H1 (cell line): Measurements from ENCODE around the gene DPEP2. TPM values are rescaled to one million over a fixed set of nuclear protein-coding genes. Genes with fewer than 3 reads are reported as not detected.

Source experiments
- CTCF ChIA-PET: fragments of 300-600 bp; sonication (Branson Sonifier 250); formaldehyde crosslinking; loops from one replicate; lab custom pipeline; 2021; ENCODE audit not compliant: partially characterized antibody; lab: Charles Lee
- POLR2A ChIA-PET: fragments of 300-600 bp; sonication (Branson Sonifier 250); formaldehyde crosslinking; loops from one replicate; lab custom pipeline; 2021; ENCODE audit warnings: inconsistent platforms; ENCODE audit not compliant: partially characterized antibody; lab: Charles Lee
- DNase-seq, 2 experiments: peaks; one replicate each; pipeline versions ENCODE4 v3.0.0 to v3.0.0-alpha.2; 2010 to 2022; ENCODE audit warnings: low spot score in 2 of 2, low read depth in 1 of 2, mixed read lengths in 1 of 2
- FAIRE-seq: peaks from 2 replicates; lab custom pipeline; 2011; peaks lifted over from hg19 to GRCh38; lab: Jason Lieb, UNC
- H2AFZ ChIP-seq: 2 replicates; pipeline ENCODE4 v1.8.1; 2012; ENCODE audit warnings: low read length, inconsistent platforms
- H2AK5ac ChIP-seq: 2 replicates; pipeline ENCODE4 v1.6.1; 2013; ENCODE audit warnings: low read depth, low read length
- H2BK120ac ChIP-seq: replicated peaks from 2 replicates; pipeline ENCODE3; 2013; ENCODE audit warnings: low read depth, low read length, inconsistent platforms
- H2BK12ac ChIP-seq: 2 replicates; pipeline ENCODE4 v1.6.1; 2013; ENCODE audit warnings: low read depth, low read length
- H2BK15ac ChIP-seq: 2 replicates; pipeline ENCODE4 v1.6.1; 2013; ENCODE audit warnings: low read length
- H2BK20ac ChIP-seq: 2 replicates; pipeline ENCODE4 v1.6.1; 2013; ENCODE audit warnings: low read length
- H2BK5ac ChIP-seq: 2 replicates; pipeline ENCODE4 v1.6.1; 2013; ENCODE audit warnings: low read depth, low read length
- H3K14ac ChIP-seq: 2 replicates; pipeline ENCODE4 v1.6.1; 2013; ENCODE audit warnings: inconsistent platforms; ENCODE audit not compliant: insufficient read length
- H3K18ac ChIP-seq: 2 replicates; pipeline ENCODE4 v1.6.1; 2013; ENCODE audit warnings: low read length; ENCODE audit errors: extremely low read depth
- H3K23ac ChIP-seq: 2 replicates; pipeline ENCODE4 v1.6.1; 2013; ENCODE audit warnings: inconsistent platforms; ENCODE audit not compliant: insufficient read length
- H3K23me2 ChIP-seq: 2 replicates; pipeline ENCODE4 v1.6.1; 2013; ENCODE audit warnings: low read depth, low read length
- H3K27ac ChIP-seq: 2 replicates; pipeline ENCODE4 v1.6.1; 2011; ENCODE audit warnings: low read depth, low read length, inconsistent platforms
- H3K27me3 ChIP-seq, 4 experiments: replicated peaks in 1 of 4; 1 replicate in 1 of 4; 2 replicates in 3 of 4; pipeline versions ENCODE4 v1.6.1 to v1.8.1; 2011 to 2013; ENCODE audit warnings: low read length in 3 of 4, mild to moderate bottlenecking in 3 of 4, inconsistent platforms in 2 of 4, mixed read lengths in 2 of 4, moderate library complexity in 1 of 4; ENCODE audit not compliant: control insufficient read depth in 3 of 4, insufficient read depth in 3 of 4; ENCODE audit errors: extremely low read depth in 1 of 4
- H3K36me3 ChIP-seq, 4 experiments: 2 replicates each; pipeline versions ENCODE4 v1.6.1 to v1.8.1; 2011 to 2013; ENCODE audit warnings: mild to moderate bottlenecking in 4 of 4, low read length in 3 of 4, moderate library complexity in 2 of 4, control low read depth in 1 of 4, inconsistent platforms in 1 of 4; ENCODE audit not compliant: insufficient read depth in 4 of 4, control insufficient read depth in 2 of 4
- H3K4ac ChIP-seq: replicated peaks from 2 replicates; pipeline ENCODE3; 2013; ENCODE audit warnings: low read length, low read depth, mixed read lengths, inconsistent platforms; ENCODE audit not compliant: insufficient read length
- H3K4me1 ChIP-seq, 4 experiments: replicated peaks in 1 of 4; 1 replicate in 1 of 4; 2 replicates in 3 of 4; pipeline versions ENCODE4 v1.6.1 to v1.8.1; 2011 to 2013; ENCODE audit warnings: low read length in 3 of 4, inconsistent platforms in 2 of 4, mixed read lengths in 1 of 4; ENCODE audit not compliant: insufficient read depth in 4 of 4, control insufficient read depth in 3 of 4
- H3K4me2 ChIP-seq, 2 experiments: 2 replicates each; pipeline versions ENCODE4 v1.6.1 to v1.8.1; 2011 to 2013; ENCODE audit warnings: low read depth in 2 of 2, low read length in 2 of 2, control low read depth in 1 of 2, inconsistent platforms in 1 of 2, mild to moderate bottlenecking in 1 of 2; ENCODE audit not compliant: insufficient read depth in 1 of 2
- H3K4me3 ChIP-seq, 4 experiments: fragments of 200-600, 300-600 bp in 1 of 4; sonication (generic), shearing (Covaris generic), sonication (Bioruptor Twin) in 1 of 4; 2 replicates each; pipeline versions ENCODE4 v1.5.1 to v1.8.1; 2011 to 2016; ENCODE audit warnings: low read length in 4 of 4, low read depth in 3 of 4, control low read depth in 2 of 4, inconsistent platforms in 2 of 4, mild to moderate bottlenecking in 2 of 4, mixed read lengths in 1 of 4, moderate library complexity in 1 of 4; ENCODE audit not compliant: insufficient read depth in 2 of 4; ENCODE audit errors: extremely low read depth in 1 of 4
- H3K56ac ChIP-seq: replicated peaks from 2 replicates; pipeline ENCODE3; 2013; ENCODE audit warnings: low read depth, mild to moderate bottlenecking, mixed read lengths, low read length, inconsistent platforms; ENCODE audit not compliant: insufficient read length
- H3K79me1 ChIP-seq: 2 replicates; pipeline ENCODE4 v1.6.1; 2013; ENCODE audit warnings: low read depth, low read length, control low read depth
- H3K79me2 ChIP-seq, 2 experiments: 2 replicates each; pipeline versions ENCODE4 v1.6.1 to v1.8.1; 2012 to 2013; ENCODE audit warnings: low read length in 2 of 2, mild to moderate bottlenecking in 2 of 2, inconsistent platforms in 1 of 2; ENCODE audit not compliant: insufficient read depth in 2 of 2, control insufficient read depth in 1 of 2
- H3K9ac ChIP-seq, 4 experiments: replicated peaks in 1 of 4; 1 replicate in 1 of 4; 2 replicates in 3 of 4; pipeline versions ENCODE4 v1.6.1 to v1.8.1; 2011 to 2013; ENCODE audit warnings: low read depth in 3 of 4, low read length in 3 of 4, control low read depth in 2 of 4, mild to moderate bottlenecking in 2 of 4, moderate library complexity in 2 of 4, inconsistent platforms in 1 of 4; ENCODE audit errors: extremely low read depth in 1 of 4
- H3K9me3 ChIP-seq, 2 experiments: 2 replicates each; pipeline versions ENCODE4 v1.6.1 to v1.8.1; 2012 to 2013; ENCODE audit warnings: mild to moderate bottlenecking in 2 of 2, moderate library complexity in 2 of 2, control low read depth in 1 of 2, inconsistent platforms in 1 of 2, low read depth in 1 of 2, low read length in 1 of 2, mixed read lengths in 1 of 2; ENCODE audit not compliant: insufficient read depth in 2 of 2
- H4K20me1 ChIP-seq, 2 experiments: replicated peaks in 1 of 2; 2 replicates each; pipeline versions ENCODE3 to v1.8.1; 2011 to 2013; ENCODE audit warnings: inconsistent platforms in 2 of 2, low read length in 2 of 2, mild to moderate bottlenecking in 1 of 2; ENCODE audit not compliant: insufficient read depth in 2 of 2, control insufficient read depth in 1 of 2
- H4K5ac ChIP-seq: 2 replicates; pipeline ENCODE4 v1.6.1; 2013; ENCODE audit warnings: low read length, low read depth, mixed read lengths, inconsistent platforms; ENCODE audit not compliant: insufficient read length
- H4K8ac ChIP-seq: 2 replicates; pipeline ENCODE4 v1.8.0; 2013; ENCODE audit warnings: mild to moderate bottlenecking, moderate library complexity, low read length, inconsistent platforms; ENCODE audit not compliant: insufficient read depth; ENCODE audit errors: extremely low read depth
- H4K91ac ChIP-seq: replicated peaks from 2 replicates; pipeline ENCODE3; 2013; ENCODE audit warnings: low read length, mixed read lengths, inconsistent platforms; ENCODE audit not compliant: insufficient read length
- BCL11A ChIP-seq, 2 experiments: IDR thresholded peaks; one replicate each; pipeline ENCODE4 v1.6.1; 2011; ENCODE audit warnings: low read depth in 2 of 2, low read length in 2 of 2, mild to moderate bottlenecking in 2 of 2
- CEBPB ChIP-seq: IDR thresholded peaks from 2 replicates; pipeline ENCODE4 v1.6.1; 2012; ENCODE audit warnings: low read depth, low read length
- CREB1 ChIP-seq: IDR thresholded peaks from 2 replicates; pipeline ENCODE4 v1.6.1; 2012; ENCODE audit warnings: inconsistent platforms
- EGR1 ChIP-seq: IDR thresholded peaks from 2 replicates; pipeline ENCODE4 v1.6.1; 2011; ENCODE audit warnings: low read depth, low read length, borderline replicate concordance
- HDAC6 ChIP-seq: IDR thresholded peaks from one replicate; pipeline ENCODE4 v1.7.1; 2012; ENCODE audit warnings: low read depth, mild to moderate bottlenecking, inconsistent platforms, low read length, moderate library complexity
- JUND ChIP-seq: IDR thresholded peaks from 2 replicates; pipeline ENCODE4 v1.6.1; 2011; ENCODE audit warnings: mild to moderate bottlenecking, improper control_type of control experiment, low read length
- PHF8 ChIP-seq: fragments of 200-600 bp; sonication (generic); conservative IDR thresholded peaks from 2 replicates; pipeline ENCODE4 v1.7.1; 2012; ENCODE audit warnings: low read depth, mild to moderate bottlenecking, inconsistent platforms, low read length, moderate library complexity
- RAD21 ChIP-seq, 2 experiments: IDR thresholded peaks in 1 of 2; conservative IDR thresholded peaks in 1 of 2; 2 replicates each; pipeline ENCODE4 v1.6.1; 2011; ENCODE audit warnings: low read depth in 2 of 2, low read length in 2 of 2, improper control_type of control experiment in 1 of 2, inconsistent platforms in 1 of 2, mild to moderate bottlenecking in 1 of 2, moderate library complexity in 1 of 2
- SP1 ChIP-seq: IDR thresholded peaks from 2 replicates; pipeline ENCODE4 v1.6.1; 2011; ENCODE audit warnings: low read depth, low read length
- WGBS, 2 experiments: shearing (Covaris generic) in 1 of 2; methylation state at CpG; one replicate each; pipeline versions ENCODE4 v1.1.6 to v1.1.7; 2013 to 2015; ENCODE audit warnings: low lambda C conversion rate in 2 of 2, mixed read lengths in 2 of 2, inconsistent platforms in 1 of 2, low coverage in 1 of 2, missing lambda C conversion rate in 1 of 2; ENCODE audit not compliant: insufficient replicate concordance in 2 of 2, insufficient coverage in 1 of 2, insufficient read length in 1 of 2; ENCODE audit errors: extremely low coverage in 1 of 2, missing lambda C conversion rate in 1 of 2; 5-methylcytosine and 5-hydroxymethylcytosine counted together
- polyA plus RNA-seq, 7 experiments: library from polyadenylated mRNA; depleted of rRNA in 3 of 7; stranded (reverse) in 5 of 7; unstranded in 2 of 7; fragments of >200 nt in 5 of 7; fragments of 200-250 nt in 2 of 7; gene quantifications; 1 replicate in 5 of 7; 2 replicates in 1 of 7; 4 replicates in 1 of 7; pipeline versions ENCODE4 v1.2.1 to v1.2.3, GENCODE V29; 2011 to 2013; ENCODE audit warnings: missing spikeins in 2 of 7, mixed read lengths in 2 of 7
- total RNA-seq: library from RNA; stranded (reverse); fragmentation: NEBNext Ultra II Directional; extraction: Animal tissue kit (Norgen Biotek cat#: 25700); gene quantifications from 2 replicates; pipeline ENCODE4 v1.2.1, GENCODE V29; 2021
- TF ChIP-seq, protein P1 (sequence below): IDR thresholded peaks from 2 replicates; pipeline ENCODE4 v1.6.1; 2012; ENCODE audit warnings: low read length, inconsistent platforms

DPEP2 gene
- total and polyA plus RNA-seq, 2 of the 8 experiments (the other 6 are each of a cell fraction or from before 2014, with no cell fraction given): not detected

DNA sequence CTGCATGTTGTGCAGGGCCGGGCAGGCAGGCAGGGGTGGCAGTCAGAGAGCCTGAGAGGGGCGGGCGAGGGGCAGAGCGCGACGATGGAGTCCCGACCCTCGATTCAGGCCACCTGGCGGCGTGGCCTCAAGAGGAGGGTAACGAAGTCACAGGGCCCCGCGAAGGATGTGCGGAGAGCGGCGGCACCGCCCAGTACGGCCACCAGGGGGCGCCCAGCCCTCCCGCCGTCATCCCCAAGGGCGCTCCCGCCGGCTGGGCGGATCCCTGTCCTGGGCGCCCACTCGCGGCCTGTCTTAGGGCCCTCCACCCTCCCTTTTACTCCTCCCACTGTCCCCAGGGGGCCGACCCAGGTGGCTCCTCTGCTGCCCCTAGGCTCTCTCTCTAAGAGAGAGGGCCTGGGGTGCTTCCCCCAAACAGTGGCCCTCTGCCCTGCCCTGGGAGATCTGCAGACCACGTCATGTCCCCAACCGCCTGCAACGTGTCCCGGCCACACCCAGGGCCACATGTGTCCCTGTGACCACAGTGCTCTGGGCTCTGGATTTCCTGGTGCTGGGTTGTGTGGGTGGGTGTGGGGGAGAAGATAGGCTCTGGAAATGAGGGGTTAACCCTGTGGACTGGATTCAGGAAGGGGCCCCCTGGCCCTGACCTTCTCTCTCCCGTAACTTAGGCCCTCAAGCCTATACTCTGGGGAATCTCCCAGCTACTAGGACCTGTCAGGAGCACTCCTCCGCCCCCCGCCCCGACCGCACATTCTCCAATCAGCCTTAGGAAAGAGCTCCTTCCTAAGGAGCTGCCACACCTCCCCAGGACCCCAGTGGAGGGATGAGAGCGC is 5.9 kb downstream of the DPEP2 start:
- WGBS, 2 experiments: 37% methylated on average over 25 of the region's 39 CpGs; no CpG with 5 or more reads in 1 of the 2 experiments
- Histone ChIP-seq H3K23me2 (no peaks in the 10 kb centered on the region; the same call in 1 of the 2 replicates), H4K8ac (peak overlapping the region; percentile 89; the same call in 1 of the 2 replicates), H2BK12ac (peak overlapping the region; percentile 62; the same call in 1 of the 2 replicates), H3K36me3 (no peaks in the 10 kb centered on the region), H3K9ac (no peak overlapping the region), H3K79me2 (no peaks in the 10 kb centered on the region), H2BK20ac (no peak overlapping the region), H2BK15ac (0 out of 2 replicates have a peak overlapping the region, but pooled peaks have one; percentile 46), H2AK5ac (no peak overlapping the region), H3K27me3 (peaks cover 0 to 12% (median 8%) of the 10 kb centered on the region in 4 experiments; a peak in 5 of 7 replicates), H3K56ac (no peak overlapping the region), H4K5ac (no peak overlapping the region), H4K91ac (no peak overlapping the region), H4K20me1 (no peaks in the 10 kb centered on the region), H2AFZ (no peak overlapping the region), H3K27ac (no peak overlapping the region), H3K23ac (no peak overlapping the region), H2BK5ac (no peak overlapping the region), H3K9me3 (no peaks in the 10 kb centered on the region), H3K4me3 (no peak overlapping the region), H3K4me1 (no peaks in the 10 kb centered on the region; a peak in 3 of 7 replicates), H3K4me2 (peak overlapping the region in 1 of 2 experiments; percentile 55; a peak in 3 of 4 replicates), H3K4ac (no peak overlapping the region), H3K79me1 (no peaks in the 10 kb centered on the region; the same call in 1 of the 2 replicates), H3K18ac (no peak overlapping the region), H2BK120ac (no peak overlapping the region), H3K14ac (no peak overlapping the region)
- ChIA-PET CTCF (interaction anchor here (0.6 to 3.0 kb wide), 29 partner anchors 8 to 337 kb away, joined by 3 to 33 read pairs (median 4); partner anchors contain the start of genes DDX28, DPEP2NB, DPEP3 and DUS2), POLR2A (interaction anchor here (1.0 to 5.1 kb wide), 2 partner anchors 11 to 29 kb away, joined by 3 to 26 read pairs; partner anchors contain the start of genes DDX28 and DUS2)
- FAIRE-seq: no peak
- peak in 1 of 2 experiments; percentile 93 for DNase-seq
- no peak for TF ChIP-seq PHF8
- no peak for TF ChIP-seq BCL11A (IDR thresholded peaks at IDR 0.05; ENCODE audit: low read depth in 2 of 2, low read length in 2 of 2)
- no peak for TF ChIP-seq JUND
- TF ChIP-seq, protein P1, sequence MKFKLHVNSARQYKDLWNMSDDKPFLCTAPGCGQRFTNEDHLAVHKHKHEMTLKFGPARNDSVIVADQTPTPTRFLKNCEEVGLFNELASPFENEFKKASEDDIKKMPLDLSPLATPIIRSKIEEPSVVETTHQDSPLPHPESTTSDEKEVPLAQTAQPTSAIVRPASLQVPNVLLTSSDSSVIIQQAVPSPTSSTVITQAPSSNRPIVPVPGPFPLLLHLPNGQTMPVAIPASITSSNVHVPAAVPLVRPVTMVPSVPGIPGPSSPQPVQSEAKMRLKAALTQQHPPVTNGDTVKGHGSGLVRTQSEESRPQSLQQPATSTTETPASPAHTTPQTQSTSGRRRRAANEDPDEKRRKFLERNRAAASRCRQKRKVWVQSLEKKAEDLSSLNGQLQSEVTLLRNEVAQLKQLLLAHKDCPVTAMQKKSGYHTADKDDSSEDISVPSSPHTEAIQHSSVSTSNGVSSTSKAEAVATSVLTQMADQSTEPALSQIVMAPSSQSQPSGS: no peak
- TF ChIP-seq SP1: no peak
- TF ChIP-seq HDAC6: no peak
- TF ChIP-seq CREB1: peak; percentile 84
- no peak for TF ChIP-seq CEBPB
- peak; percentile 63 for TF ChIP-seq EGR1
- TF ChIP-seq RAD21 (IDR thresholded peaks at IDR 0.05 in 1 of 2, conservative IDR thresholded peaks at IDR 0.05 in 1 of 2; ENCODE audit: low read depth in 2 of 2, low read length in 2 of 2): peak; percentile 53 to 65
